ENCODE data around the gene SLC19A3.
"Not testable (repeated sequence)": the region's sequence is repeated elsewhere in the genome, so short reads cannot be mapped to it uniquely, and the experiment has no call there.

SLC19A3 gene

GRCh38 chr2:227701556-227701955, 16.3 kb downstream of the SLC19A3 start:
- no peak for DNase-seq

DNA sequence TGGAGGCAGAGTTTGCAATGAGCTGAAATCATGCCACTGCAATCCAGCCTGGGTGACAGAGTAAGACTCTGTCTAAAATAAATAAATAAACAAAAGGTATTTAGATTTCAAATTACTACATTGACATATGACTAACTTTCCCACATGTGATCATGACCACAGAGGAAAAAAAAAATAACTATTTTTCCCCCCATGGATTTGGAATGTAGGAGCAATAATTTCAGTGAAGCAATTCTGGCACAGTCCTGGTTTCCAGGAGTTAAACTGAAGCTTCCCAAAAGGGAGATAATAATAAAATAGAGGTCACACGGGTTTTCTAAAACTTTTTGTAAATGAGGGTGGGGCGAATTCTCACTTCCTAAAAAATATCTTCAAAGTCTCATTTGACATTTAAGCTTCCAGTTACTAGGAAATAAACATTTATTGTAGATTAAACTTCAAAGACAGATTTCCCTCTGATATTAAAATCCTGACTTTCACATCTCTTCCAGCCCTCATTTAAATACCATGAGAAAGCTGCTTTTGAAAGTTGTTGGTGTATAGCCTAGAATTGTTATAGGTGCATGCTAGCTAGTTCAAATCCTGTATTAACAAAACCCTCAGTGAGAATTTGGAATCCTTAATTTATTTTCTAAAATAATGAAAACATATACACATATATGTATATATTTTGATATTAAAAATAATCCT, 20.7 kb downstream of the SLC19A3 start:
- no peak for DNase-seq

- no peak for DNase-seq
Observed at GRCh38 chr2:227687189-227687588, 30.6 kb downstream of the SLC19A3 start.

DNA sequence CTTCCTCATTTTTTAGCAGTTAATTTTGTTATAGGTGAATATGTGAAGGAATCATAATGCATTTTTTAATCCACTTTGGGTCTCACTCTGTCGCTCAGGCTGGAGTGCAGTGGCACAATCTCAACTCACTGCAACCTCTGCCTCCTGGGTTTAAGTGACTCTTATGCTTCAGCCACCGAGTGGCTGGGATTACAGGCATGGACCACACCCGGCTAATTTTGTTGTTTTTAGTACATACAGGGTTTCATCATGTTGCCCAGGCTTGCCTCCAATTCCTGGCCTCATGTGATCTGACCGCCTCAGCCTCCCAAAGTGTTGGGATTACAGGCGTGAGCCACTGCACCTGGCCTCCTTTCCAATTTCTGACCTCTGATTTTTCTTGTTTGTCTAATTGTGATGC, 33.6 kb downstream of the SLC19A3 start:
- no peak for DNase-seq

- no peak for DNase-seq
Observed at GRCh38 chr2:227677928-227678327, 39.9 kb downstream of the SLC19A3 start.

GRCh38 chr2:227674485-227674884, 43.3 kb downstream of the SLC19A3 start:
- DNase-seq = no peak

- DNase-seq = not testable (repeated sequence)
Observed at GRCh38 chr2:227673620-227674019, 44.2 kb downstream of the SLC19A3 start.

DNA sequence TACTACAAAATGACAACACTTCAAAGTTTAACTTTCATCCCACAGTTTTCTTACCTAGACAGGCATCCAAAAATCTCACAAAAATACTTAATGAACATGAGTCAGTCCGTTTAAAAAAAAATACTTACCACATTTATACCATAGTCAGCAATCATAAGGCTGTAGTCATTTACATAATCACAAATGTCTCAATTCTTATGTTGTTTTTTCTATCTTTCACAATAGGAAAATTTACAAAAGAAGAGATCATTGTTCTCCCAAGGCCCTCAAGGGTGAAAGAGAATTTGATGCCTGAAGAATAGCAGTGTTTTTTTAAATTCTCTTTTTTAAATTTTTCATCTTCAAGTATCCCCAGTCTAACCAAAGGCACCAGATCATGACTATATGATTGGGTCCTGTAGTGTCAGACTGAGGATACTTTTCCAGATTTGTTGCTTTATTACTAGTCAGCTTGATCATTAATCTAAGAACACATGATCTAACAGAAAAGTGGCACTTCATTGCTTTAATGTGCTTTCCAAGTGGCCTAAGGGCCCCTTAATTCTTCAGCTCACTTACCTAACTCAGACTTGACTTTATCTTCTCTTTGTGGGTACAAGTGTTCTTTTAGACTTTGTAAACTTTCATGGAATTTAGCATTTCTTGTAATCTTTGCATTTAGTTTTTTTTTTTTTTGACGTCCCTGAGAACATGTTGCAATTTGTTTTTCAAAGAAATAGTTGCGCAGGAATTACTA, 46.5 kb downstream of the SLC19A3 start:
- DNase-seq = no peak

DNA sequence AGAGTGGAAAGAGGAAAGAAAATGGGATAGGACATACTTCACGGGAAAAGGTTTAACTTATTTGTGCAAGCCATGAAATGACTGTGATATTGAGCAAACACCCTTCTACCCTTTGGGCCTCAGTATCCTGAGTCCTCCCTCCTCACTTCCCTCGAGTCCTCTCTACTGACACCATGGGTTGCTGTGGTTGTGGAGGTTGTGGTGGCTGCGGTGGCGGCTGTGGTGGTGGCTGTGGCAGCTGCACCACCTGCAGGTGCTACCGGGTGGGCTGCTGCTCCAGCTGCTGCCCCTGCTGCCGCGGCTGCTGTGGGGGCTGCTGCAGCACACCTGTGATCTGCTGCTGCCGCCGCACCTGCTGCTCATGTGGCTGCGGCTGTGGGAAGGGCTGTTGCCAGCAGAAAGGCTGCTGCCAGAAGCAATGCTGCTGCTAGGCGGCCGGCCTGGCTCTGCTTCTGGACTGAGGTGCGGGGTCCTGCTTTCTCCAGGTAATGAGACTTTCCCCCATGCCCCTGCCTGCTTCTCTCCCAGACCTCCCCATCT, 51.1 kb downstream of the SLC19A3 start, which contains the start of gene SCYGR5:
TSS of gene SCYGR5 (plus strand) at position 174 of the 540 bp plus-strand sequence. CDS start at position 174, 0 bp downstream.
- not testable (repeated sequence) for DNase-seq

- DNase-seq = no peak
Observed at GRCh38 chr2:227665189-227665940, 52.5 kb downstream of the SLC19A3 start.

GRCh38 chr2:227661827-227662226, 56.0 kb downstream of the SLC19A3 start:
- no peak for DNase-seq

DNA sequence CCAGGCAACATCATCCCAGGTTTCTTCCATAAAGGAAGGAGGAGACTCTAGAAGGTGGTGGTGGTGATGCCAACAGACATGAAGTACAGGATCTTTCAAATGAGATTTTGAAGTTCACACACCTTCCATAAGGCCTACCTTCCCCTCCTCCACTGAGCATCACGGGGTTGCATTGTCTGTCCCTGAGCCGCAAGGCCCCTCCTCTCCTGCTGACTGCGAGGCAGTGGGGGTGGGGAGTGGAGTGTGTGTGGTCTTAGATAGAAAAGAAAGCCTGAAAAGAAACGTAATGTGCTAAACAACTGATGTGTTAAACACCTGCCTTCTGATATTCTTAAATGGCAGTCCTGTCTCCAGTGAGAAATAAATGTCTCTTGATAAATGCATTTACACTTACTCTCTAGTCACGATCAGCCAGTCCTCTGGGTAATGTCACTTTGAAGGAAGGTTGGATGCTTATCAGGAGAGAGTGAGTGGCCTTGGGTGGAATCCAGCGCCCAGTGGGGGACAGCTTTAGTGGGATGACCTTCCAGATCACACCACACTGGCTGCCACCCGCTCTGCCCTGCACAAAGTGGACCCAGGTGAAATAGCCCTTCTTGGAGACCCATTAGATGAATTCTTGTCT, 56.7 kb downstream of the SLC19A3 start:
- no peak for DNase-seq

DNA sequence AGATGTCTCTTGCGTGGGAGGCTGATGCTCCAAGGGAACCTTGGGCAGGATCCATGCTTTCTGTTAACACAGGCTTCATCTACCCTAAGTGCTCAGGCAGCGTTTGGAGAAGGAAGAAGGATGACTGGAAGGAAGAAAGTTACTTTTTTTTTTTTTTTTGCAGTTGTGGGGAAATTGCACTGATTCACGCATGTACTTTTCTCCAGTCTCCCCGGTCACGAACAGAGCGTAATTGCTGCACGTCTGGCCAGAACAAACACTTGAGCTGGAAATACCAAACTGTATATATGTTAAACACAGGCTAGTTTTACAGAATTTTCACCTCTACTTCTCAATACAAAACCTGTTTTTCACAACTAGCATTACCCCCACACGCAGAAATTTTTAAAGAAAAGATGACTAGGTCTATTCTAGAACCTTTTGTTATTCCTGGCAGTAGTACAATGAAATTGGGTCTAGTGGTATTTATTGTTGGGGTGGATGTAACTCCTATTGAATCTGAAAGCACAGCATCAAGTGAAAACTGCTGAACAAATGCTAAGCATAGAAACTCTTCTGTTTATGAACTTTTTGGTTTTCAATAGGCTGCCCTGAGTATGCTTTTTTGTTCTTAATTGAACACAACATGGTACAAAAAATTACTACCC, 60.5 kb downstream of the SLC19A3 start:
- no peak for DNase-seq

GRCh38 chr2:227655454-227655853, 62.4 kb downstream of the SLC19A3 start:
- no peak for DNase-seq

DNA sequence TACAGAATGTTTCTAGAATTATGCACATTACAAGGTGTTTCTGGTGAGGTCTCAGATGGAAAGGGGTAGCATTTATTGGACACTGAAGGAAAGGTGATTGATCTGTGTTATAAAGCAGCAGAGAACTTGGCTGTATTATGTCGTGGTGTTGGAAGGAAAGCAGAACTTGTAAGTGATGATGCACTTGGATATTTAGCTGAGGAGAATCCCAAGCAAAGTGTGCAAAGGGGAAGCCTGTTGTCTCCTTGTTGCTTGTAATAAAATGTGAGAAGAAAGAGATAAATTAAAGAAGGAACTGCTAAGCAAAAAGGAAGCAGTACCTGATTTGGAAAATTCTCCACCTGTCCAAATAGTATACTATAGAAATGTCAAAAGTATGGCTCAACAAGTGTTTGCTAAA, 63.4 kb downstream of the SLC19A3 start:
- no peak for DNase-seq

GRCh38 chr2:227653419-227653818, 64.4 kb downstream of the SLC19A3 start:
- DNase-seq = no peak

DNA sequence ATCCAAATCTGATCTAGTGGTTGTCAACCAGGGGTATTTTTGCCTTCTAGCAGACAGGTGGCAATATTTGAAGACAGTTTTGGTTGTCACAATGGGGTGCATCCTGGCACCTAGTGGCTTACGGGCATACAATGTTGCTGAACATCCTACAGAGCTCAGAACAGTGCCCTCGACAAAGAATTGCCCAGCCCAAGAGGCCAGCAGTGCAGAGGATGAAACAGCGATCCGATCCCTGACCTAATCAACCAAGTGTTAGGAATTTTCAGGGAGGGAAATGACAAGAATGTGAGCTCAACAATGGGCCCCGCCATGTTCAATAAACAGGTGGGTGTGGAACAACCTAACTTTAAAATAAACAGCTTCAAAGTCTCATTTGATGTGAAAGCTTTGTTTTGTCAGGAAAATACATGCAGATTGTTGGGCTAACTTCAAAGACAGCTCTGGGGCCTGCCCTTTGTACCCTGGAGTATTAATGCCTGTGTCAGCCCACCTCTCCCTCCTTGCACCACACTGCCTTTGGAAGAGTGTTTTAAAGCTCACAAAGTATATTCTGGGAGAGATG, 73.8 kb downstream of the SLC19A3 start:
- no peak for DNase-seq

GRCh38 chr2:227642656-227643055, 75.2 kb downstream of the SLC19A3 start:
- DNase-seq = no peak

- no peak for DNase-seq
Observed at GRCh38 chr2:227634201-227634600, 83.6 kb downstream of the SLC19A3 start.

All from stimulated activated CD4-positive, alpha-beta T cell treated with anti-CD3 and anti-CD28 coated beads, Interleukin-4, amount 100 ng/mL, for 1 hour (primary cell).